Measurements from ENCODE around the gene DRP2.

DNA sequence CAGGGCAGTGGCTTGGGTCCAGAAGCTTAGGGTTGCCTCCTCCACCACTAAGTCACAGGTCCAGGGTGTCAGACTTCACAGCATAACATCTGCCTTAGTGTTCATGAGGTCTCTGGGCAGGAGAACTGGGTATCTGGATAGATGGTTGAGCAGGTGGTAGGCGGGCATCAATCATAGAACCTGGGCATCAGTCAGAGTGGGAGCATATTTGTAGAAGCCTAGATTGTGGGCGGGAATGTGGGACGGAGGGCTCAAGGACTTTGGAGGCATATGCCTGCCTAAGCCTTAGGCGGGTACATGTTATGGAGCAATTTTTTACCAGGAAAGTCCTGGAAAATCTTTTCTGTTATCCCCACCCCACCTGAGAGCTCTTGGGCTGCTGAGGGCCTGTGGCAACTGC lies 43.0 kb downstream of the DRP2 start:
- TF ChIP-seq, protein P1, sequence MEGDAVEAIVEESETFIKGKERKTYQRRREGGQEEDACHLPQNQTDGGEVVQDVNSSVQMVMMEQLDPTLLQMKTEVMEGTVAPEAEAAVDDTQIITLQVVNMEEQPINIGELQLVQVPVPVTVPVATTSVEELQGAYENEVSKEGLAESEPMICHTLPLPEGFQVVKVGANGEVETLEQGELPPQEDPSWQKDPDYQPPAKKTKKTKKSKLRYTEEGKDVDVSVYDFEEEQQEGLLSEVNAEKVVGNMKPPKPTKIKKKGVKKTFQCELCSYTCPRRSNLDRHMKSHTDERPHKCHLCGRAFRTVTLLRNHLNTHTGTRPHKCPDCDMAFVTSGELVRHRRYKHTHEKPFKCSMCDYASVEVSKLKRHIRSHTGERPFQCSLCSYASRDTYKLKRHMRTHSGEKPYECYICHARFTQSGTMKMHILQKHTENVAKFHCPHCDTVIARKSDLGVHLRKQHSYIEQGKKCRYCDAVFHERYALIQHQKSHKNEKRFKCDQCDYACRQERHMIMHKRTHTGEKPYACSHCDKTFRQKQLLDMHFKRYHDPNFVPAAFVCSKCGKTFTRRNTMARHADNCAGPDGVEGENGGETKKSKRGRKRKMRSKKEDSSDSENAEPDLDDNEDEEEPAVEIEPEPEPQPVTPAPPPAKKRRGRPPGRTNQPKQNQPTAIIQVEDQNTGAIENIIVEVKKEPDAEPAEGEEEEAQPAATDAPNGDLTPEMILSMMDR (IDR thresholded peaks at IDR 0.05), result no peak
- no peak for TF ChIP-seq POLR2A (IDR thresholded peaks at IDR 0.05)

All from Peyer's patch (tissue), 4 donors.